H9 (cell line): ENCODE measurements around the gene EHD4. TPM values are rescaled to one million over a fixed set of nuclear protein-coding genes. Genes with fewer than 3 reads are reported as not detected.

Source experiments
- DNase-seq: peaks from one replicate; pipeline ENCODE4 v3.0.0-alpha.2; 2017
- H2AFZ ChIP-seq: one replicate; pipeline ENCODE4 v1.6.1; 2013; ENCODE audit warnings: mild to moderate bottlenecking, low read length, control low read depth, moderate library complexity
- H2AK5ac ChIP-seq: 2 replicates; pipeline ENCODE4 v1.6.1; 2013; ENCODE audit warnings: low read length, control low read depth, mixed read lengths; ENCODE audit not compliant: insufficient read length
- H2BK120ac ChIP-seq: one replicate; pipeline ENCODE4 v1.6.1; 2013; ENCODE audit warnings: low read depth, mild to moderate bottlenecking, low read length, control low read depth, inconsistent platforms; ENCODE audit not compliant: poor library complexity, severe bottlenecking
- H2BK12ac ChIP-seq: 2 replicates; pipeline ENCODE4 v1.6.1; 2013; ENCODE audit warnings: low read length, control low read depth, mixed read lengths, low read depth; ENCODE audit not compliant: insufficient read length
- H2BK15ac ChIP-seq: 2 replicates; pipeline ENCODE4 v1.6.1; 2013; ENCODE audit warnings: low read depth, low read length, control low read depth
- H2BK20ac ChIP-seq: one replicate; pipeline ENCODE4 v1.6.1; 2013; ENCODE audit warnings: low read depth, mild to moderate bottlenecking, low read length, control low read depth, inconsistent platforms; ENCODE audit not compliant: poor library complexity, severe bottlenecking
- H2BK5ac ChIP-seq: 2 replicates; pipeline ENCODE4 v1.6.1; 2013; ENCODE audit warnings: low read length, control low read depth, mixed read lengths; ENCODE audit not compliant: insufficient read length
- H3K14ac ChIP-seq: 2 replicates; pipeline ENCODE4 v1.6.1; 2013; ENCODE audit warnings: low read length, control low read depth; ENCODE audit not compliant: insufficient read depth
- H3K18ac ChIP-seq: 2 replicates; pipeline ENCODE4 v1.6.1; 2013; ENCODE audit warnings: low read depth, mild to moderate bottlenecking, mixed read lengths, low read length, control low read depth; ENCODE audit not compliant: insufficient read length
- H3K23ac ChIP-seq: 2 replicates; pipeline ENCODE4 v1.6.1; 2013; ENCODE audit warnings: low read length, control low read depth, mixed read lengths, low read depth; ENCODE audit not compliant: insufficient read length
- H3K23me2 ChIP-seq: 2 replicates; pipeline ENCODE4 v1.6.1; 2013; ENCODE audit warnings: low read depth, mild to moderate bottlenecking, mixed read lengths, low read length, control low read depth; ENCODE audit not compliant: insufficient read length, poor library complexity, severe bottlenecking
- H3K27ac ChIP-seq: 2 replicates; pipeline ENCODE4 v1.5.1; 2013; ENCODE audit warnings: low read length, control low read depth, mixed read lengths, low read depth; ENCODE audit not compliant: insufficient read length
- H3K27me3 ChIP-seq: 2 replicates; pipeline ENCODE4 v1.6.1; 2013; ENCODE audit warnings: low read length, control low read depth, inconsistent platforms; ENCODE audit not compliant: insufficient read depth
- H3K4ac ChIP-seq: 2 replicates; pipeline ENCODE4 v1.6.1; 2013; ENCODE audit warnings: low read depth, mild to moderate bottlenecking, control low read depth, inconsistent platforms, low read length, moderate library complexity
- H3K4me1 ChIP-seq: 2 replicates; pipeline ENCODE4 v1.6.1; 2013; ENCODE audit warnings: low read length, control low read depth, inconsistent platforms; ENCODE audit not compliant: insufficient read depth
- H3K4me2 ChIP-seq: 2 replicates; pipeline ENCODE4 v1.6.1; 2013; ENCODE audit warnings: low read length, control low read depth, mixed read lengths; ENCODE audit not compliant: insufficient read length, insufficient read depth
- H3K56ac ChIP-seq: 2 replicates; pipeline ENCODE4 v1.6.1; 2013; ENCODE audit warnings: low read depth, mild to moderate bottlenecking, mixed read lengths, low read length, control low read depth; ENCODE audit not compliant: insufficient read length
- H3K79me1 ChIP-seq: 2 replicates; pipeline ENCODE4 v1.6.1; 2013; ENCODE audit warnings: low read depth, mild to moderate bottlenecking, moderate library complexity, low read length, control low read depth, inconsistent platforms; ENCODE audit not compliant: insufficient read depth, poor library complexity, severe bottlenecking
- H3K79me2 ChIP-seq: 2 replicates; pipeline ENCODE4 v1.6.1; 2013; ENCODE audit warnings: low read length, control low read depth, inconsistent platforms; ENCODE audit not compliant: insufficient read depth
- H3K9ac ChIP-seq: 2 replicates; pipeline ENCODE4 v1.6.1; 2013; ENCODE audit warnings: low read length, control low read depth, mixed read lengths; ENCODE audit not compliant: insufficient read length; ENCODE audit errors: extremely low read depth
- H3K9me3 ChIP-seq: one replicate; pipeline ENCODE4 v1.6.1; 2013; ENCODE audit warnings: low read depth, low read length, inconsistent platforms; ENCODE audit not compliant: control insufficient read depth
- H3T11ph ChIP-seq: one replicate; pipeline ENCODE4 v1.6.1; 2013; ENCODE audit warnings: mild to moderate bottlenecking, low read length, control low read depth, inconsistent platforms
- H4K20me1 ChIP-seq: one replicate; pipeline ENCODE4 v1.6.1; 2013; ENCODE audit not compliant: control insufficient read depth, insufficient read length, insufficient read depth
- H4K5ac ChIP-seq: 2 replicates; pipeline ENCODE4 v1.6.1; 2013; ENCODE audit warnings: low read depth, mild to moderate bottlenecking, mixed read lengths, low read length, control low read depth; ENCODE audit not compliant: insufficient read length
- H4K8ac ChIP-seq: replicated peaks from 2 replicates; pipeline ENCODE4 v1.6.1; 2013; ENCODE audit warnings: low read length, control low read depth, mixed read lengths, low read depth; ENCODE audit not compliant: insufficient read length
- H4K91ac ChIP-seq: 2 replicates; pipeline ENCODE4 v1.6.1; 2013; ENCODE audit warnings: low read depth, mild to moderate bottlenecking, moderate library complexity, mixed read lengths, low read length, control low read depth; ENCODE audit not compliant: insufficient read length
- H3K27ac Mint-ChIP-seq, 3 experiments: 2 replicates in 2 of 3; 3 replicates in 1 of 3; pipeline ENCODE4 v1.8.0; 2020 to 2021; ENCODE audit warnings: mixed read lengths in 3 of 3, mild to moderate bottlenecking in 1 of 3, moderate library complexity in 1 of 3
- H3K27me3 Mint-ChIP-seq: 2 replicates; pipeline ENCODE4 v1.8.0; 2021; ENCODE audit warnings: low read depth, mild to moderate bottlenecking, moderate library complexity, mixed read lengths
- H3K36me3 Mint-ChIP-seq, 3 experiments: 2 replicates in 2 of 3; 3 replicates in 1 of 3; pipeline ENCODE4 v1.8.0; 2020 to 2021; ENCODE audit warnings: low read depth in 3 of 3, mixed read lengths in 3 of 3; ENCODE audit not compliant: insufficient read depth in 1 of 3
- H3K4me1 Mint-ChIP-seq, 2 experiments: 2 replicates each; pipeline ENCODE4 v1.8.0; 2020; ENCODE audit warnings: mixed read lengths in 2 of 2
- H3K4me3 Mint-ChIP-seq, 2 experiments: 2 replicates in 1 of 2; 3 replicates in 1 of 2; pipeline ENCODE4 v1.8.0; 2020 to 2021; ENCODE audit warnings: mild to moderate bottlenecking in 2 of 2, mixed read lengths in 2 of 2, moderate library complexity in 1 of 2
- H3K9me3 Mint-ChIP-seq, 2 experiments: 2 replicates in 1 of 2; 3 replicates in 1 of 2; pipeline ENCODE4 v1.8.0; 2020; ENCODE audit warnings: mild to moderate bottlenecking in 2 of 2, mixed read lengths in 2 of 2, moderate library complexity in 1 of 2
- WGBS: extraction: QIAGEN DNeasy Blood & Tissue Kit; methylation state at CpG from one replicate; pipeline ENCODE4 v1.1.7; 2013; ENCODE audit warnings: missing lambda C conversion rate, low lambda C conversion rate, mixed read lengths; ENCODE audit not compliant: insufficient read length; ENCODE audit errors: extremely low coverage; 5-methylcytosine and 5-hydroxymethylcytosine counted together
- total RNA-seq: library from RNA; stranded (reverse); gene quantifications from 2 replicates; pipeline ENCODE4 v1.2.1, GENCODE V29; 2021
- TF ChIP-seq, protein P1 (sequence below): fragments of 200-600 bp; sonication (generic); conservative IDR thresholded peaks from 3 replicates; pipeline ENCODE4 v1.8.0; 2021; ENCODE audit warnings: antibody characterized with exemption, mild to moderate bottlenecking

Gene EHD4
- total RNA-seq, 1 experiment from 2014 or later: 22.9 TPM

DNA sequence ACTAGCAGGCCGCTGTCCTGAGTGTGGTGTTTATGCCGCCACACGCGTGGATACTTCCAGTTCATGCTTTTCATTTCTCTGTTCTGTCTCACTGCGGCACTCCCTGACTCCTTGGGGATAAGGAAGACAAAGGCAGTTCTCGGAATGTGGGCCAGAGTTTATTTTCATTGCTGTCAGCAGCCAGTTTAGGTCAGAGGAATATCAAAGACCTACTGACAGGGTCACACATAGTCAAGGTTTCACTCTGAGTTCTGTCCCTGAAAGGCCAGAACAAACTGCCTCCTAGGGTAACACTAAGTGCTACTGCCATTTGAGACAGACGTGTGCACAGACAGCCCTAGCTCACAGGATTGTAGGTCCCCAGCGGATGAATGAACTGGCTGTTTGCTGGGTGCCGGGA lies 51.2 kb downstream of the EHD4 start:
- Mint-ChIP-seq H3K4me1 (peaks cover under 1 to 1% of the 10 kb centered on the region in 2 experiments; a peak in 2 of 4 replicates), H3K9me3 (no peaks in the 10 kb centered on the region), H3K4me3 (no peak overlapping the region), H3K27me3 (no peaks in the 10 kb centered on the region), H3K27ac (peak overlapping the region in 2 of 3 experiments; percentile 9 to 41; a peak in 2 of 7 replicates), H3K36me3 (peaks cover 4 to 33% (median 19%) of the 10 kb centered on the region in 3 experiments; a peak in 6 of 7 replicates)
- Histone ChIP-seq H3K4me2 (no peak overlapping the region), H2BK5ac (no peak overlapping the region), H2BK15ac (no peak overlapping the region), H4K20me1 (no peaks in the 10 kb centered on the region), H3K9me3 (no peaks in the 10 kb centered on the region), H4K5ac (no peak overlapping the region), H2AFZ (no peak overlapping the region), H4K91ac (no peak overlapping the region), H2BK12ac (no peak overlapping the region), H3K79me2 (no peaks in the 10 kb centered on the region), H2BK120ac (no peak overlapping the region), H3K23ac (no peak overlapping the region), H3K4me1 (no peaks in the 10 kb centered on the region), H3K56ac (no peak overlapping the region), H2BK20ac (no peak overlapping the region), H3K4ac (no peak overlapping the region), H3K14ac (no peak overlapping the region), H3K27ac (no peak overlapping the region), H3K79me1 (no peaks in the 10 kb centered on the region), H2AK5ac (no peak overlapping the region), H4K8ac (no peak overlapping the region), H3K27me3 (no peaks in the 10 kb centered on the region), H3K9ac (no peak overlapping the region), H3T11ph (no peak overlapping the region), H3K18ac (no peak overlapping the region), H3K23me2 (no peaks in the 10 kb centered on the region)
- TF ChIP-seq, protein P1, sequence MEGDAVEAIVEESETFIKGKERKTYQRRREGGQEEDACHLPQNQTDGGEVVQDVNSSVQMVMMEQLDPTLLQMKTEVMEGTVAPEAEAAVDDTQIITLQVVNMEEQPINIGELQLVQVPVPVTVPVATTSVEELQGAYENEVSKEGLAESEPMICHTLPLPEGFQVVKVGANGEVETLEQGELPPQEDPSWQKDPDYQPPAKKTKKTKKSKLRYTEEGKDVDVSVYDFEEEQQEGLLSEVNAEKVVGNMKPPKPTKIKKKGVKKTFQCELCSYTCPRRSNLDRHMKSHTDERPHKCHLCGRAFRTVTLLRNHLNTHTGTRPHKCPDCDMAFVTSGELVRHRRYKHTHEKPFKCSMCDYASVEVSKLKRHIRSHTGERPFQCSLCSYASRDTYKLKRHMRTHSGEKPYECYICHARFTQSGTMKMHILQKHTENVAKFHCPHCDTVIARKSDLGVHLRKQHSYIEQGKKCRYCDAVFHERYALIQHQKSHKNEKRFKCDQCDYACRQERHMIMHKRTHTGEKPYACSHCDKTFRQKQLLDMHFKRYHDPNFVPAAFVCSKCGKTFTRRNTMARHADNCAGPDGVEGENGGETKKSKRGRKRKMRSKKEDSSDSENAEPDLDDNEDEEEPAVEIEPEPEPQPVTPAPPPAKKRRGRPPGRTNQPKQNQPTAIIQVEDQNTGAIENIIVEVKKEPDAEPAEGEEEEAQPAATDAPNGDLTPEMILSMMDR: no peak
- no peak for DNase-seq
- WGBS: no CpG with 5 or more reads among the region's 9 CpGs
